Chondrocyte (in vitro differentiated cells): ENCODE measurements around the gene DCAF6. TPM values are rescaled to one million over a fixed set of nuclear protein-coding genes. Genes with fewer than 3 reads are reported as not detected.
"Not testable (repeated sequence)": the region's sequence is repeated elsewhere in the genome, so short reads cannot be mapped to it uniquely, and the experiment has no call there.

Source experiments
- DNase-seq: peaks from one replicate; pipeline ENCODE4 v3.0.0; 2021; ENCODE audit warnings: mixed read lengths, low spot score
- H3K27ac Mint-ChIP-seq: one replicate; pipeline ENCODE4 v1.8.0; 2021; ENCODE audit warnings: mild to moderate bottlenecking, moderate library complexity, mixed read lengths; ENCODE audit not compliant: unreplicated experiment
- H3K27me3 Mint-ChIP-seq: 2 replicates; pipeline ENCODE4 v1.8.0; 2021; ENCODE audit warnings: low read depth, mixed read lengths
- H3K36me3 Mint-ChIP-seq: 2 replicates; pipeline ENCODE4 v1.8.0; 2021; ENCODE audit warnings: low read depth, mixed read lengths
- H3K4me1 Mint-ChIP-seq: 2 replicates; pipeline ENCODE4 v1.8.0; 2021; ENCODE audit warnings: low read depth, mild to moderate bottlenecking, mixed read lengths
- H3K4me3 Mint-ChIP-seq: one replicate; pipeline ENCODE4 v1.8.0; 2021; ENCODE audit warnings: mild to moderate bottlenecking, moderate library complexity, mixed read lengths; ENCODE audit not compliant: unreplicated experiment
- H3K9me3 Mint-ChIP-seq: 2 replicates; pipeline ENCODE4 v1.8.0; 2021; ENCODE audit warnings: low read depth, mixed read lengths
- total RNA-seq: library from RNA; stranded (reverse); gene quantifications from 3 replicates; pipeline ENCODE4 v1.2.1, GENCODE V29; 2021
- TF ChIP-seq, protein P1 (sequence below): fragments of 200-600 bp; sonication (generic); IDR thresholded peaks from 2 replicates; pipeline ENCODE4 v1.5.0; 2021; ENCODE audit warnings: antibody characterized with exemption, mild to moderate bottlenecking, moderate library complexity

DCAF6 gene
- total RNA-seq, 1 donor from 2014 or later: 49.4 TPM

DNA sequence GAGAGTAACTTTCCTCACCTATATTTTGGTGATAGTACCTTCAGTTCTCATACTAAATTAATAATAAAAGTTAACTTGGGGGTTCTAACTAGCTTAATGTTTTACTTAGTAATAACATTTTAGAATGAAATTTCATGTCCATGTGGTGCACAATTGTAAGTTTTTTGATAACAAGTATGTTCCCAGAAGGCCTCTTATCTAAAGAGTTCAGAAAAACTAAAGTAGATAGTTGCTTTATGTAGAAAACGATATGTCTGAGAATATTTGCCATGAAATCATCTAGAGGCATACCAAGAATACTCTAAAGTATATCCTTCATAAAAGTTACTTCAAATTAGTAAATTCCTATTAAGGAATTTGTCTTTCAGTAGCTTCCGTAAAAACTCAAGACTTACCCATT, 12.4 kb upstream of the DCAF6 start:
- TF ChIP-seq, protein P1, sequence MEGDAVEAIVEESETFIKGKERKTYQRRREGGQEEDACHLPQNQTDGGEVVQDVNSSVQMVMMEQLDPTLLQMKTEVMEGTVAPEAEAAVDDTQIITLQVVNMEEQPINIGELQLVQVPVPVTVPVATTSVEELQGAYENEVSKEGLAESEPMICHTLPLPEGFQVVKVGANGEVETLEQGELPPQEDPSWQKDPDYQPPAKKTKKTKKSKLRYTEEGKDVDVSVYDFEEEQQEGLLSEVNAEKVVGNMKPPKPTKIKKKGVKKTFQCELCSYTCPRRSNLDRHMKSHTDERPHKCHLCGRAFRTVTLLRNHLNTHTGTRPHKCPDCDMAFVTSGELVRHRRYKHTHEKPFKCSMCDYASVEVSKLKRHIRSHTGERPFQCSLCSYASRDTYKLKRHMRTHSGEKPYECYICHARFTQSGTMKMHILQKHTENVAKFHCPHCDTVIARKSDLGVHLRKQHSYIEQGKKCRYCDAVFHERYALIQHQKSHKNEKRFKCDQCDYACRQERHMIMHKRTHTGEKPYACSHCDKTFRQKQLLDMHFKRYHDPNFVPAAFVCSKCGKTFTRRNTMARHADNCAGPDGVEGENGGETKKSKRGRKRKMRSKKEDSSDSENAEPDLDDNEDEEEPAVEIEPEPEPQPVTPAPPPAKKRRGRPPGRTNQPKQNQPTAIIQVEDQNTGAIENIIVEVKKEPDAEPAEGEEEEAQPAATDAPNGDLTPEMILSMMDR: no peak

DNA sequence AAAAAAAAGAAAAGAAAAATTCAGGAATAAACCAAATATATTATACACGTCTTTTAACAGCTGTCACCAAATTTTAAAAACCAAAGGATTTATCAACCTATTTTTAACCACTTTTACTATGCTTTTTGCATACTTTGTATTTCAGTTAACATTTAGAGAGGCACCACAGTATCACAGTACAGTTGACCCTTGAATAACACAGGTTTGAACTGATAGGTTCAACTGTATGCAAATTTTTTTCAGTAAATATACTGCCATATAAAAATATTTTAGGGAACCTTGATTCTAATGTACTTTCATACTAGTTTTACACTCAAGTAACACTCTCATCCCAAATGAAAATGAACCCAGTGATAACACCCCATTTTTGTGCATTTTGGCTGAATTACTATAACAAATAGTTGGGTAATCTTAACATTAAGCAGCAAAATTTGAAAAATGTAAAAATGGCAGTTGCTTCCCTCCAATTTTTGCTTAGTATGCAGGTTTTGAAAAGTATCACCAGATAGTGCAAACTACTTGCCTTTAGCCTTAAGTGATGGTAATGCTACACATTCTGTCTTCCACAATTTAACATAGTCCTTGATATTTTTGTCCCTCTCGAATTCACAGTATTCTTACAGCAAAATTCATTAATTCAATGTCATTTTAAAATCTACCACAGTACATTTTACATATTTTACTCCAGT, 11.8 kb upstream of the DCAF6 start:
- no peak for DNase-seq
- Mint-ChIP-seq H3K27me3 (no peaks in the 10 kb centered on the region), H3K4me3 (no peak overlapping the region), H3K4me1 (peaks cover 35% of the 10 kb centered on the region), H3K36me3 (peaks cover 4% of the 10 kb centered on the region), H3K27ac (no peak overlapping the region), H3K9me3 (no peaks in the 10 kb centered on the region)
- TF ChIP-seq, protein P1: no peak

More for the DNA sequence above, 12.4 kb upstream of the DCAF6 start:
- peaks cover 5% of the 10 kb centered on the region for H3K36me3 Mint-ChIP-seq
- H3K27me3 Mint-ChIP-seq: no peaks in the 10 kb centered on the region
- no peak for DNase-seq
- no peak overlapping the region for H3K27ac Mint-ChIP-seq
- H3K4me3 Mint-ChIP-seq: no peak overlapping the region
- no peaks in the 10 kb centered on the region for H3K9me3 Mint-ChIP-seq
- H3K4me1 Mint-ChIP-seq: peaks cover 35% of the 10 kb centered on the region

DNA sequence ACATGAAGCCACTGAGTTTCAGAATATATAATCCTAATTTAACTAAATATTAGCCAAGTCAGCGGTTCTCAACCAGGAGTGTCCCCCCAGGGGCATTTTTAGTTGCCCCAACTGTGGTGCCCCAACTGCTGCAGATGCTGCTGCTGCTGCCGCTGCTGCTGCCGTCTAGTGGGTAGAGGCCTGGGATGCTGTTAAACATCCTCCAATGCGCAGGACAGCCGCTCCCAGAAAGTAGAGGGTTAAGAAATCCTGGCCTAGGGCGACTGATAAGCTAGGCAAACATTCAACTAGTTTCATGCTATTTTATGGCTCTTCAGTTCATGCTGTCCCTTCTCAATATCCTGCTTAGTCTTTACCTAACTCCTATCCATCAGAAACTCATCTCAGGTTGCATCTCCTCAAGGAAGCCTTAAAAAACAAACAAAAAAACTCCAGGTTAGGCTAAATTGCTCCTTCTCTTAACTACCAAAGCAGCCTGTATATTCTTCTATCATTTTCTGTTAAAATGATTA, 9.9 kb upstream of the DCAF6 start:
- H3K27ac Mint-ChIP-seq: no peak overlapping the region
- no peaks in the 10 kb centered on the region for H3K27me3 Mint-ChIP-seq
- no peak for DNase-seq
- peaks cover 31% of the 10 kb centered on the region for H3K4me1 Mint-ChIP-seq
- TF ChIP-seq, protein P1: no peak
- H3K4me3 Mint-ChIP-seq: no peak overlapping the region
- no peaks in the 10 kb centered on the region for H3K9me3 Mint-ChIP-seq
- H3K36me3 Mint-ChIP-seq: peaks cover 4% of the 10 kb centered on the region

DNA sequence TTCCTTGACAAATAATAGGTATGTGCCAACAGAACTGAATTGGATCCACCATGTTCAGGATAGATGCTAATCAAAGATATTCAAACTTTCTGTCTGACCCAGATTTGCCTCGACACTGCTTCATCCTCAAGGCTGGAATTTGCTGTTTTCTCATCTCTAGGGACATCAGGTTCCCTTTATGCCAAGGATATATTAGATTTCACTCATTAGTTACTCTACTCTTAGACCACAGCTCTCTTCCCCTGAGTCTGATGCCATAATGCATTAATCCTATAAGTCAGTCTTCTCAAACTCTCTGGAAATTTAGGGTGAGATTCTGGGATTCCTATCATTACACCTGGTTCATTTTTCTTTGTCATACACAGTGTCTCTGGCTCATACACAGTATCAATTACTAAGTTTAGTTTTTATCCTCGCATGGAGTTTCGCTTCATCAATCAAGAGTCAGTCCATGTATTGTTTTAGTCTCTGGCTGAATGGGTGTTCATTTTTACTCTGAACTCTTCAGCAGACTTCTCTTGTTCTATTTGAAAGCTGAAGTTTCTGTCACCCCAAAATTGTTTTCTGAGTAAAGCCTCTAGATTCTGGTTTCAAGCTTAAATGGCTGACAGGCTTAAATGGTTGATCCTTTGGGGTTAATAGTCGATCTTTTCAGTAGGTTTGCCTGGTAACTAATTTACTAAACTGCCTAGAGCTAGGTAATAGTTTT, 9.3 kb upstream of the DCAF6 start:
- no peak overlapping the region for H3K27ac Mint-ChIP-seq
- no peak for DNase-seq
- H3K4me3 Mint-ChIP-seq: no peak overlapping the region
- H3K36me3 Mint-ChIP-seq: peaks cover 4% of the 10 kb centered on the region
- peaks cover 26% of the 10 kb centered on the region for H3K4me1 Mint-ChIP-seq
- H3K9me3 Mint-ChIP-seq: no peaks in the 10 kb centered on the region
- TF ChIP-seq, protein P1: no peak
- H3K27me3 Mint-ChIP-seq: no peaks in the 10 kb centered on the region

DNA sequence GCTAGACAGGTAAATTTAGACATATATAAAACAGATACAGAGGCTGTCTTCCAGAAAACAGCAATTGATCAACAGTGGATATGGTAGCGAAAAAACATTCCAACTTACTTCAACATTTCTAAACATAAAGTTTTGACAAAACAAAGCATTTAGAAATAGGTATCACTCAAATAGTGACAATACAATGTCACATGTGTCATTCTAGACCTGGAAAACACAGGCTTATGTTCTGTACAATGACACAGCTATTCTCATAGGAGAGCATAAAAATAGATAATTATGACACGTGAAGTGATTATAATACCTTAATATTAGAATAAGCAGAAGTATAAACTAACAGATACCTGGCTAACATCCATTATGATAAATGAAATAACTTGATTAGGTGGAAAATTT, 8.0 kb upstream of the DCAF6 start:
- DNase-seq: no peak

DNA sequence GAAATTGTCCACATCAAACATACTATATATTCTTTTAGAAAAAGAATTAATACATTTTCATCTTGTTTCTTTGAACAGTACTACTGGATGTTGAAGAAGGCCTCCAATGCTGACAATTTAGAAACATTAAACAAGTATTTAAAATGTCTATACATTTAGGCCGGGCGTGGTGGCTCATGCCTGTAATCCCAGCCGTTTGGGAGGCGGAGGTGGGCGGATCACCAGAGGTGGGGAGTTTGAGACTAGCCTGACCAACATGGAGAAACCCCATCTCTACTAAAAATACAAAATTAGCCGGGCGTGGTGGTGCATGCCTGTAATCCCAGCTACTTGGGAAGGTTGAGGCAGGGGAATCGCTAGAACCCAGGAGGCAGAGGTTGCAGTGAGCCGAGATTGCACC, 7.6 kb upstream of the DCAF6 start:
- not testable (repeated sequence) for H3K9me3 Mint-ChIP-seq, H3K4me3 Mint-ChIP-seq, DNase-seq, H3K27ac Mint-ChIP-seq, H3K27me3 Mint-ChIP-seq, H3K36me3 Mint-ChIP-seq
- H3K4me1 Mint-ChIP-seq: peaks cover 30% of the 10 kb centered on the region

More for the DNA sequence above, 8.0 kb upstream of the DCAF6 start:
- TF ChIP-seq, protein P1: no peak
- no peaks in the 10 kb centered on the region for H3K36me3 Mint-ChIP-seq
- H3K9me3 Mint-ChIP-seq: no peaks in the 10 kb centered on the region
- H3K27ac Mint-ChIP-seq: no peak overlapping the region
- no peak overlapping the region for H3K4me3 Mint-ChIP-seq
- H3K4me1 Mint-ChIP-seq: peaks cover 26% of the 10 kb centered on the region
- no peaks in the 10 kb centered on the region for H3K27me3 Mint-ChIP-seq
